Activated CD4-positive, alpha-beta T cell treated with anti-CD3 and anti-CD28 coated beads, Interleukin-2, amount 10 ng/mL, durations not matched to agents 24 days and 14 days (primary cell): ENCODE data around the gene PIN1. TPM values are rescaled to one million over a fixed set of nuclear protein-coding genes. Genes with fewer than 3 reads are reported as not detected.
"Not testable (repeated sequence)": the region's sequence is repeated elsewhere in the genome, so short reads cannot be mapped to it uniquely, and the experiment has no call there.

Source experiments
- DNase-seq: peaks from one replicate; pipeline ENCODE4 v3.0.0; 2022
- H3K27ac Mint-ChIP-seq: one replicate; pipeline ENCODE4 v1.8.0; 2022; ENCODE audit warnings: mild to moderate bottlenecking, mixed read lengths
- H3K27me3 Mint-ChIP-seq: one replicate; pipeline ENCODE4 v1.8.0; 2022; ENCODE audit warnings: mixed read lengths
- H3K36me3 Mint-ChIP-seq: one replicate; pipeline ENCODE4 v1.8.0; 2022; ENCODE audit warnings: low read depth, mild to moderate bottlenecking, mixed read lengths
- H3K4me1 Mint-ChIP-seq: one replicate; pipeline ENCODE4 v1.8.0; 2021; ENCODE audit warnings: mixed read lengths
- H3K4me3 Mint-ChIP-seq: one replicate; pipeline ENCODE4 v1.8.0; 2022; ENCODE audit warnings: mild to moderate bottlenecking, moderate library complexity, mixed read lengths
- H3K9me3 Mint-ChIP-seq: one replicate; pipeline ENCODE4 v1.8.0; 2021; ENCODE audit warnings: mixed read lengths
- intact Hi-C: fragments of 100-400 bp; cut with micrococcal nuclease; formaldehyde crosslinking; loops from one replicate; pipeline ENCODE4 v1.15.1; 2023
- total RNA-seq: library from RNA; stranded (reverse); gene quantifications from 2 replicates; pipeline ENCODE4 v1.2.3, GENCODE V29; 2022

PIN1 gene
- total RNA-seq, 1 donor from 2014 or later = 93.0 TPM

GRCh38 chr19:9797871-9798270 is 37.2 kb upstream of the PIN1 start:
- peaks cover 15% of the 10 kb centered on the region for H3K4me1 Mint-ChIP-seq
- H3K36me3 Mint-ChIP-seq = peaks cover 6% of the 10 kb centered on the region
- intact Hi-C loops = loop anchor here (2.0 kb wide), 2 partner anchors 211 to 657 kb away; partner anchors contain the start of gene ZNF317
- no peaks in the 10 kb centered on the region for H3K9me3 Mint-ChIP-seq
- no peak overlapping the region for H3K4me3 Mint-ChIP-seq
- no peak for DNase-seq
- no peak overlapping the region for H3K27ac Mint-ChIP-seq
- H3K27me3 Mint-ChIP-seq = no peaks in the 10 kb centered on the region

GRCh38 chr19:9799162-9799561 is 36.0 kb upstream of the PIN1 start:
- Mint-ChIP-seq H3K4me1 (peaks cover 11% of the 10 kb centered on the region), H3K4me3 (no peak overlapping the region), H3K27ac (no peak overlapping the region), H3K27me3 (no peaks in the 10 kb centered on the region), H3K9me3 (no peaks in the 10 kb centered on the region), H3K36me3 (peaks cover 7% of the 10 kb centered on the region)
- intact Hi-C loops = no loop called here
- no peak for DNase-seq

- no peak overlapping the region for H3K27ac Mint-ChIP-seq
- intact Hi-C loops = no loop called here
- DNase-seq = no peak
- peaks cover 7% of the 10 kb centered on the region for H3K36me3 Mint-ChIP-seq
- no peak overlapping the region for H3K4me3 Mint-ChIP-seq
- H3K27me3 Mint-ChIP-seq = no peaks in the 10 kb centered on the region
- H3K9me3 Mint-ChIP-seq = no peaks in the 10 kb centered on the region
- H3K4me1 Mint-ChIP-seq = peaks cover 5% of the 10 kb centered on the region
Measured at GRCh38 chr19:9801976-9802375, 33.1 kb upstream of the PIN1 start.

GRCh38 chr19:9806803-9807202 is 28.3 kb upstream of the PIN1 start:
- Mint-ChIP-seq H3K36me3 (peaks cover 27% of the 10 kb centered on the region), H3K27me3 (no peaks in the 10 kb centered on the region)

GRCh38 chr19:9808855-9809824 is 26.0 kb upstream of the PIN1 start:
- H3K27ac Mint-ChIP-seq = no peak overlapping the region
- no peak for DNase-seq

More at GRCh38 chr19:9806803-9807202, 28.3 kb upstream of the PIN1 start:
- Mint-ChIP-seq H3K9me3 (no peaks in the 10 kb centered on the region), H3K27ac (no peak overlapping the region), H3K4me1 (peaks cover 6% of the 10 kb centered on the region), H3K4me3 (no peak overlapping the region)
- intact Hi-C loops = no loop called here
- DNase-seq = no peak

DNA sequence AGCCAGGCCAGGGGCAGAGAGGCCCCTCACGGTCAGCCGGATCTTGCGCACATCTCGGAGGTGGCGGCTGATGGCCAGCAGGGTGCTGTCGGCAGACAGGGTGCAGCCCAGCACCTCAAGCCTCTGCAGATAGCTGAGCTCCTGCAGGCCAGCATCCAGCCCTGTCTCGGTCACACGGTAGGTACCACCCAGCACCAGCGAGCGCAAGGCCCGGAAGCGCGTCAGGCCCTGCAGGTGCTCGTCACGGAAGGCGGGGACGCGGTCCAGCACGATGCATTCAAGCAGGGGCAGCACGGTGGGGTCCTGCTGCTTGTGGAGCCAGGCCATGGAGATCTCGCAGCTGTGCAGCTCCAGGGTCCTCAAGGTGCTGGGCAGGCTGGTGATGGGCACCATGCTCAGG is 24.0 kb upstream of the PIN1 start:
- peaks cover 6% of the 10 kb centered on the region for H3K4me1 Mint-ChIP-seq
- H3K4me3 Mint-ChIP-seq = no peak overlapping the region
- peaks cover 43% of the 10 kb centered on the region for H3K36me3 Mint-ChIP-seq
- no peak overlapping the region for H3K27ac Mint-ChIP-seq
- peaks cover 3% of the 10 kb centered on the region for H3K9me3 Mint-ChIP-seq
- H3K27me3 Mint-ChIP-seq = no peaks in the 10 kb centered on the region
- no peak for DNase-seq
- intact Hi-C loops = no loop called here

More at GRCh38 chr19:9808855-9809824, 26.0 kb upstream of the PIN1 start:
- H3K27me3 Mint-ChIP-seq = no peaks in the 10 kb centered on the region
- H3K36me3 Mint-ChIP-seq = peaks cover 31% of the 10 kb centered on the region
- intact Hi-C loops = no loop called here
- H3K9me3 Mint-ChIP-seq = peaks cover 3% of the 10 kb centered on the region
- H3K4me1 Mint-ChIP-seq = peaks cover 6% of the 10 kb centered on the region
- H3K4me3 Mint-ChIP-seq = no peak overlapping the region

- Mint-ChIP-seq H3K9me3 (peaks cover 12% of the 10 kb centered on the region), H3K27ac (peak overlapping the region; percentile 94)
Measured at GRCh38 chr19:9818175-9818733, 16.9 kb upstream of the PIN1 start.

DNA sequence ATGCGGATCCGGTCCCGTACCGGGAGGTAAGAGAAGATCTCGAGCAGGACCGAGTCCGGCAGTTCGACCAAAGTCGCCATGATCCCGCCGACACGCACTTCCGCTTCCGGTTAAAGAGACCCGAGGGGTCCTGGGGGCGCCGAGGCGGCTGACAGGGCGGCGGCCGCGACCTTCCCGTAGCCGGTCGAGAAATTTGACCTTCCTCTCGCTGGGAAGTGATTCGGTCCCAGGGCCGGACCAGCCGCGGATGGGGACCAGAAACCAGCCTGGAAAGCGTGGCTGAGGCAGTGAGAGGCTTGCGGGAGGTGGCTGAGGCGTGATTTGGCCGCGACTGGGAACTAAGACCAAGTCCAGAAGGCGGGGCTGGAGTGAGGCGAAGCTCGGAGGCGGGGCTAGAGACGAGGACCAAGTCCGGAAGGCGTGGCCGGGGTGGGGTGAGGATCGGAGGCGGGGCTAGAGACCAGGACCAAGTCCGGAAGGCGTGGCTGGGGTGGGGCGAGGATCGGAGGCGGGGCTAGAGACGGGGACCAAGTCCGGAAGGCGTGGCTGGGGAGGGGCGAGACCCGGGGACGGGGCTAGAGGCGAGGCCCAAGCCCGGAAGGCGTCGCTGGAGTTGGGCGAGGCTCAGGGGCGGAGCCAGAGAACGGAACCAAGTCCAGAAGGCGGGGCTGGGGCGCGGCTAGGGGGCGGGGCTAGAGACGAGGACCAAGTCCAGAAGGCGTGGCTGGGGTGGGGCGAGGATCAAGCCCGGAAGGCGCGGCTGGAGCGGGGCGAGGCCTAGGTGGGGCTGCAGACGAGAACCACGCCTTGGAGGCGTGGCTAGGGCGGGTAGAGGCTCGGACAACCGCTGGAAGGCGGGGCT is 16.2 kb upstream of the PIN1 start, which contains the start of gene FBXL12:
TSS of gene FBXL12 (minus strand) at position 346 of the 862 bp plus-strand sequence. CDS start at position 80, 266 bp downstream.
- intact Hi-C loops = loop anchor here (1.0 to 2.0 kb wide), 6 partner anchors 8 to 1898 kb away; partner anchors contain the start of genes PIN1, SNAPC2, UBL5 and ZNF846
- Mint-ChIP-seq H3K27ac (peak within 1 kb of the TSS; percentile 94), H3K36me3 (peaks cover 27% of the 10 kb centered on the region), H3K9me3 (peaks cover 10% of the 10 kb centered on the region), H3K4me3 (peak within 1 kb of the TSS; percentile 93), H3K27me3 (no peaks in the 10 kb centered on the region), H3K4me1 (peaks cover 22% of the 10 kb centered on the region)
- peak; percentile 100 for DNase-seq

More at GRCh38 chr19:9818175-9818733, 16.9 kb upstream of the PIN1 start:
- peaks cover 28% of the 10 kb centered on the region for H3K36me3 Mint-ChIP-seq
- H3K27me3 Mint-ChIP-seq = no peaks in the 10 kb centered on the region
- peak overlapping the region; percentile 93 for H3K4me3 Mint-ChIP-seq
- intact Hi-C loops = loop anchor here (2.0 kb wide), 2 partner anchors 33 to 1897 kb away; partner anchors contain the start of gene SNAPC2
- H3K4me1 Mint-ChIP-seq = peaks cover 21% of the 10 kb centered on the region
- DNase-seq = no peak

DNA sequence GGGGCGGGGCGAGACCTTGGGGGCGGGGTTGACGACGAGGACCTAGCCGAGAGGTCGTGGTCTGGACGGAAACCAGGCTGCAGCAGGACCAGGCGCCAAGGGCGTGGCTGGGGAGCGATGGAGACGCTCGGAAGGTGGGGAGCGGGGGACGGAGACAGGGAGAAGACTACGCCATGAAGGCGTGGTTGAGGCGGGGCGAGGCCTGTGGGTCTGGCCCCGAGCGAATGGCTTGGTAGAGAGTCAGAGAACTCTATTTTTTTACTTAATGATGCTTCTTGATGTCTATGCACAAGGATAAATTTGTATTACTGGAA is 15.6 kb upstream of the PIN1 start:
- H3K9me3 Mint-ChIP-seq = peaks cover 9% of the 10 kb centered on the region
- H3K27ac Mint-ChIP-seq = peak overlapping the region; percentile 94
- peaks cover 22% of the 10 kb centered on the region for H3K4me1 Mint-ChIP-seq
- intact Hi-C loops = loop anchor here (1.0 to 2.0 kb wide), 6 partner anchors 8 to 1899 kb away; partner anchors contain the start of genes PIN1, SNAPC2, UBL5 and ZNF846
- DNase-seq = no peak
- peak overlapping the region; percentile 93 for H3K4me3 Mint-ChIP-seq
- peaks cover 26% of the 10 kb centered on the region for H3K36me3 Mint-ChIP-seq
- H3K27me3 Mint-ChIP-seq = no peaks in the 10 kb centered on the region

DNA sequence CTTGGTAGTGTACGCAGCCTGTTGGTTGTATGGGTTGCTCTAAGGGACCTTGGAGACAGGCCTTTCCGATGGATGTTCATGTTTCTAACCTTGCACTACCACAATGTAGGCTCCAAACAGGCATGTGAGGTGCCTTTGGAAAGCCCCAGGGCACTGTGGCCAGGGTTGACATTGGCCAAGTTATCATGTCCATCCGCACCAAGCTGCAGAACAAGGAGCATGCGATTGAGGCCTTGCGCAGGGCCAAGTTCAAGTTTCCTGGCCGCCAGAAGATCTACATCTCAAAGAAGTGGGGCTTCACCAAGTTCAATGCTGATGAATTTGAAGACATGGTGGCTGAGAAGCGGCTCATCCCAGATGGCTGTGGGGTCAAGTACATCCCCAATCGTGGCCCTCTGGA is 15.1 kb upstream of the PIN1 start:
- intact Hi-C loops, H3K9me3 Mint-ChIP-seq, DNase-seq, H3K27me3 Mint-ChIP-seq: not testable (repeated sequence)
- H3K36me3 Mint-ChIP-seq = peaks cover 21% of the 10 kb centered on the region
- H3K4me1 Mint-ChIP-seq = peaks cover 22% of the 10 kb centered on the region
- peak overlapping the region; percentile 25 for H3K27ac Mint-ChIP-seq
- H3K4me3 Mint-ChIP-seq = peak overlapping the region; percentile 93

DNA sequence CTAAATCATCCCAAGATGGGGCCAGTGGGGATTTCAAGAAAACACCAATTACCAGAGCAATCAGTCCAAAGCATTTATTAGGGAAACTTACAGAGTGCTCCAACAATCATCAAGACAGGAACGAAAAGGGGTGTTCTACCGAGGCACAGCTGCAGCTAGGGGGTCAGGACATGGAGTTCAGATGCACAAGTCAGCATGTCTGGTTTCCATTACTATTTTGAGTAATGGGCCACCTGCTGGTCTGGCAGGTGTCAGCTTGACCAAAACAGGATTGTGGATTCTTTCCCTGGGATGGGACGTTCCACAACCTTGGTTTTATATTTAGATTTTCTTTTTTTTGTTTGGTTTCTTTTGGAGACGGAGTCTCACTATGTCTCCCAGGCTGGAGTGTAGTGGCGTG is 11.3 kb upstream of the PIN1 start:
- H3K27ac Mint-ChIP-seq = no peak overlapping the region
- H3K4me3 Mint-ChIP-seq = no peak overlapping the region
- H3K9me3 Mint-ChIP-seq = no peaks in the 10 kb centered on the region

DNA sequence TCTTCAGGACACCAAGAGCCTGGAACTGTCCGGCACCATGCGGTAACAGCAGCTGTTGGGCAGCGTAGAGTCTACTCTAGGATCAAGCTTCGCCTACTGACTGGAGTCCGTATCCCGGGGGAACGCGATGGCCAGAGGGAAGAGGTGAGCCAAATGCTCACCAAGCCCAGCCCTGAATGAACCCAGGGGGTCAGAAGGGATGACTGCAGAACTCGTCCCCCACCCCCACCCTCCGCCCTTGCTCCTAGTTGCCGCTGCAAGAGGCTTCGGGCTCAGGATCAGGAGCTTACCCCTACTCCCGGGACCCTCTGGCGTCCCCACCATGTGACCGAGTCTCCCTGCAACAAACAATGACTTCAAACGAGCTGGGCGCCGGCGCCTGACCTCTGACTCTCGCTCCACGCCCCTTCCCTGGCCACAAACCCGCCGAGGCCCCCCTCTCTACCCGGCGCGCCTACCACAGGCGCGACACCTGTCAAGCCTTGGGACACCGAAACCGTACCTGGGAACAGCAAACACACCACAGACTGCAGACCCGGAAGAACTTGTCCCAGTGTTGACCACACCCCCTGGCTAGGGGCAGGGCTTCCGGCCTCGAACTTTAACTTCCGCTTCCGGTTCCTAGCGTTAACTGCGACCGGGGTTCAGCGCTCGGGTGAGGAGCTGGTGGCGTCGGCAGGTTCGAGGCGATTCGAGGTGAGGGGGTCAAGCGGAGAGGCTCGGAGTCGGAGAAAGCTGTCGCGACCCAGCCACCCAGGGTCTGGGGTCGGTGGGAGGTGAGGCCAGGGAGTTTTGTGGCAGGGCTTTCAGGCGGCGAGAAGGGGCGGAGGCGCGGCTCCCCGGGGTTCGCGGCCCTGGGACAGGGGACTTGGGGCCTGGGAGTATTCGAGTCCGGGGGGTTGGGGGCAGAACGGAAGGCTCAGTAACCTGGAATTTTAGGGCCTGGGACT is 7.6 kb upstream of the PIN1 start, which contains the start of gene UBL5:
TSS of gene UBL5 (plus strand) at position 630 of the 950 bp plus-strand sequence. CDS start 420 bp downstream, outside the sequence.
- peak; percentile 98 for DNase-seq
- Mint-ChIP-seq H3K4me1 (peaks cover 22% of the 10 kb centered on the region), H3K27ac (peak within 1 kb of the TSS; percentile 92), H3K36me3 (peaks cover 28% of the 10 kb centered on the region), H3K27me3 (no peaks in the 10 kb centered on the region), H3K9me3 (no peaks in the 10 kb centered on the region), H3K4me3 (peak within 1 kb of the TSS; percentile 96)
- intact Hi-C loops = loop anchor here (1.0 kb wide), 2 partner anchors 8 kb away; partner anchors contain the start of genes FBXL12 and PIN1

More for the DNA sequence above, 11.3 kb upstream of the PIN1 start:
- Mint-ChIP-seq H3K4me1 (peaks cover 25% of the 10 kb centered on the region), H3K36me3 (peaks cover 18% of the 10 kb centered on the region), H3K27me3 (no peaks in the 10 kb centered on the region)
- intact Hi-C loops = no loop called here
- DNase-seq = no peak
